Sciatic nerve (tissue), 1 donor: ENCODE data around the gene UBQLN3. TPM values are rescaled to one million over a fixed set of nuclear protein-coding genes. Genes with fewer than 3 reads are reported as not detected.

Source experiments
- total RNA-seq: library from RNA; stranded (reverse); fragmentation: NEBNext Ultra II Directional; extraction: Animal tissue kit (Norgen Biotek cat#: 25700); gene quantifications from one replicate; pipeline ENCODE4 v1.2.1, GENCODE V29; 2021
- donor health status: DM: no; HTN: no; CAD: no.

Gene UBQLN3
- total RNA-seq, 1 donor from 2014 or later: 1.1 TPM

Other genes with a start within 250 kb of the UBQLN3 start
- not detected for gene HBE1, start 240.0 kb downstream of the UBQLN3 start, total RNA-seq
- 0.40 TPM for gene OR51B4, start 208.0 kb downstream of the UBQLN3 start, total RNA-seq
- gene OR51B2, start 185.7 kb downstream of the UBQLN3 start, total RNA-seq: 0.40 TPM
- gene OR51B5, start 166.4 kb downstream of the UBQLN3 start, total RNA-seq: 1.4 TPM
- gene OR51B6, start 158.4 kb downstream of the UBQLN3 start, total RNA-seq: not detected
- gene OR51M1, start 126.1 kb downstream of the UBQLN3 start, total RNA-seq: not detected
- not detected for gene OR51Q1, start 87.8 kb downstream of the UBQLN3 start, total RNA-seq
- not detected for gene OR51I1, start 68.4 kb downstream of the UBQLN3 start, total RNA-seq
- gene OR51I2, start 60.6 kb downstream of the UBQLN3 start, total RNA-seq: not detected
- not detected for gene OR52D1, start 21.3 kb downstream of the UBQLN3 start, total RNA-seq
- gene UBQLNL, start 6.7 kb upstream of the UBQLN3 start, total RNA-seq: 1.5 TPM
- 0.89 TPM for gene OR52H1, start 38.6 kb upstream of the UBQLN3 start, total RNA-seq
- not detected for gene OR52B6, start 70.9 kb upstream of the UBQLN3 start, total RNA-seq
- gene TRIM6, start 86.7 kb upstream of the UBQLN3 start, total RNA-seq: 3.3 TPM
- 7.2 TPM for gene TRIM34, start 115.0 kb upstream of the UBQLN3 start, total RNA-seq
- gene TRIM5, start 175.1 kb upstream of the UBQLN3 start, total RNA-seq: 28.4 TPM
- gene TRIM22, start 179.8 kb upstream of the UBQLN3 start, total RNA-seq: 86.7 TPM
- 0.40 TPM for gene OR56B1, start 226.5 kb upstream of the UBQLN3 start, total RNA-seq
- 0.85 TPM for gene OR52N4, start 244.3 kb upstream of the UBQLN3 start, total RNA-seq